ENCODE measurements around the gene EML5.

Gene EML5

GRCh38 chr14:88792473-88793258, at the start of gene EML5:
TSS of gene EML5 (minus strand) at chr14:88792953. CDS start at chr14:88792503, 450 bp downstream.
- no peak for TF ChIP-seq JUND (IDR thresholded peaks at IDR 0.05; ENCODE audit: low read depth)
- DNase-seq (ENCODE audit: low read depth in 1 of 2, low spot score in 1 of 2), result peak; percentile 93 to 94
- in situ Hi-C loops (cut with HindIII; ENCODE audit: low pct_unique_long_range_greater_than_20kb, low sequenced_read_pairs), result no loop called here

GRCh38 chr14:88842414-88842813, 49.7 kb upstream of the EML5 start:
- in situ Hi-C loops (cut with HindIII; ENCODE audit: low pct_unique_long_range_greater_than_20kb, low sequenced_read_pairs), result no loop called here
- no peak for DNase-seq (ENCODE audit: low read depth in 1 of 2, low spot score in 1 of 2)
- no peak for TF ChIP-seq JUND (IDR thresholded peaks at IDR 0.05; ENCODE audit: low read depth)

GRCh38 chr14:88841741-88842140, 49.0 kb upstream of the EML5 start:
- no peak for DNase-seq (ENCODE audit: low read depth in 1 of 2, low spot score in 1 of 2)
- TF ChIP-seq JUND (IDR thresholded peaks at IDR 0.05; ENCODE audit: low read depth), result no peak
- in situ Hi-C loops (cut with HindIII; ENCODE audit: low pct_unique_long_range_greater_than_20kb, low sequenced_read_pairs), result no loop called here

GRCh38 chr14:88840926-88841325, 48.2 kb upstream of the EML5 start:
- in situ Hi-C loops (cut with HindIII; ENCODE audit: low pct_unique_long_range_greater_than_20kb, low sequenced_read_pairs), result no loop called here
- no peak for TF ChIP-seq JUND (IDR thresholded peaks at IDR 0.05; ENCODE audit: low read depth)
- no peak for DNase-seq (ENCODE audit: low read depth in 1 of 2, low spot score in 1 of 2)

GRCh38 chr14:88838015-88838414, 45.3 kb upstream of the EML5 start:
- no peak for TF ChIP-seq JUND (IDR thresholded peaks at IDR 0.05; ENCODE audit: low read depth)
- in situ Hi-C loops (cut with HindIII; ENCODE audit: low pct_unique_long_range_greater_than_20kb, low sequenced_read_pairs), result no loop called here
- no peak for DNase-seq (ENCODE audit: low read depth in 1 of 2, low spot score in 1 of 2)

GRCh38 chr14:88837495-88837894, 44.7 kb upstream of the EML5 start:
- no peak for TF ChIP-seq JUND (IDR thresholded peaks at IDR 0.05; ENCODE audit: low read depth)
- in situ Hi-C loops (cut with HindIII; ENCODE audit: low pct_unique_long_range_greater_than_20kb, low sequenced_read_pairs), result no loop called here
- DNase-seq (ENCODE audit: low read depth in 1 of 2, low spot score in 1 of 2), result no peak

- in situ Hi-C loops (cut with HindIII; ENCODE audit: low pct_unique_long_range_greater_than_20kb, low sequenced_read_pairs), result no loop called here
- no peak for DNase-seq (ENCODE audit: low read depth in 1 of 2, low spot score in 1 of 2)
- no peak for TF ChIP-seq JUND (IDR thresholded peaks at IDR 0.05; ENCODE audit: low read depth)
These were observed 42.9 kb upstream of the EML5 start for GRCh38 chr14:88835661-88836060.

GRCh38 chr14:88834883-88835431, 42.2 kb upstream of the EML5 start:
- DNase-seq (ENCODE audit: low read depth in 1 of 2, low spot score in 1 of 2), result no peak
- in situ Hi-C loops (cut with HindIII; ENCODE audit: low pct_unique_long_range_greater_than_20kb, low sequenced_read_pairs), result no loop called here
- TF ChIP-seq JUND (IDR thresholded peaks at IDR 0.05; ENCODE audit: low read depth), result no peak

GRCh38 chr14:88831284-88831683, 38.5 kb upstream of the EML5 start:
- in situ Hi-C loops (cut with HindIII; ENCODE audit: low pct_unique_long_range_greater_than_20kb, low sequenced_read_pairs), result no loop called here
- no peak for DNase-seq (ENCODE audit: low read depth in 1 of 2, low spot score in 1 of 2)
- no peak for TF ChIP-seq JUND (IDR thresholded peaks at IDR 0.05; ENCODE audit: low read depth)

- in situ Hi-C loops (cut with HindIII; ENCODE audit: low pct_unique_long_range_greater_than_20kb, low sequenced_read_pairs), result no loop called here
- no peak for TF ChIP-seq JUND (IDR thresholded peaks at IDR 0.05; ENCODE audit: low read depth)
- no peak for DNase-seq (ENCODE audit: low read depth in 1 of 2, low spot score in 1 of 2)
These were observed 37.0 kb upstream of the EML5 start for GRCh38 chr14:88829685-88830302.

- DNase-seq (ENCODE audit: low read depth in 1 of 2, low spot score in 1 of 2), result peak in 1 of 2 experiments; percentile 25
- in situ Hi-C loops (cut with HindIII; ENCODE audit: low pct_unique_long_range_greater_than_20kb, low sequenced_read_pairs), result no loop called here
- TF ChIP-seq JUND (IDR thresholded peaks at IDR 0.05; ENCODE audit: low read depth), result no peak
These were observed 36.4 kb upstream of the EML5 start for GRCh38 chr14:88829188-88829587.

- DNase-seq (ENCODE audit: low read depth in 1 of 2, low spot score in 1 of 2), result no peak
- in situ Hi-C loops (cut with HindIII; ENCODE audit: low pct_unique_long_range_greater_than_20kb, low sequenced_read_pairs), result no loop called here
- TF ChIP-seq JUND (IDR thresholded peaks at IDR 0.05; ENCODE audit: low read depth), result no peak
These were observed 32.8 kb upstream of the EML5 start for GRCh38 chr14:88825503-88825902.

GRCh38 chr14:88825078-88825458, 32.3 kb upstream of the EML5 start:
- DNase-seq (ENCODE audit: low read depth in 1 of 2, low spot score in 1 of 2), result peak; percentile 18
- no peak for TF ChIP-seq JUND (IDR thresholded peaks at IDR 0.05; ENCODE audit: low read depth)
- in situ Hi-C loops (cut with HindIII; ENCODE audit: low pct_unique_long_range_greater_than_20kb, low sequenced_read_pairs), result no loop called here

Measured in T47D (cell line).